MM.1S (cell line): ENCODE data around the gene ZNF701.

Source experiments
- EZH2 ChIP-seq: fragments of 300-600 bp; sonication (generic); optimal IDR thresholded peaks from 2 replicates; pipeline ENCODE3; 2017; ENCODE audit warnings: low read depth, mild to moderate bottlenecking, antibody characterized with exemption, low read length, mixed read lengths
- EZH2phosphoT487 ChIP-seq: fragments of 300-600 bp; sonication (generic); IDR thresholded peaks from 2 replicates; pipeline ENCODE4 v1.6.1; 2018; ENCODE audit warnings: antibody characterized with exemption, low read length
- TF ChIP-seq, protein P1 (sequence below): fragments of 300-600 bp; sonication (generic); IDR thresholded peaks from 2 replicates; pipeline ENCODE4 v1.5.1; 2016; ENCODE audit warnings: antibody characterized with exemption, low read length, mixed read lengths

DNA sequence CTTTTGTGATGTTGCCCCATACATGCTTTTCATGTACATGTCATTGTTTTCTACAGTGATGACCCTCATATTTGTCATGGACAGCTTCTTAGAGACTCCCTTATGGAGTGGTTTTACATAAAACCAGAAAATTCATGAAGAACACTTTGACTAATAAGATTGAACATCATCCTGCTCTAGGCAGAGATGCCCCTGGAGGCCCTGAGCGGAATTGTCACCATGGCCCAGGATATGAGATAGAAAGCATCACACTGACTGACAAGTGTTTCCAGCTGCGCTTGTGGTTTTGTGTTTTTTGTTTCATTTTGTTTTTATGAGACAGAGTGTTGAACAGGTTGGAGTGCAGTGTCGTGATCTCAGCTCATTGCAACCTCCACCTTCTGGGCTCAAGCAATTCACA is 22.2 kb downstream of the ZNF701 start:
- no peak for TF ChIP-seq EZH2phosphoT487
- TF ChIP-seq, protein P1, sequence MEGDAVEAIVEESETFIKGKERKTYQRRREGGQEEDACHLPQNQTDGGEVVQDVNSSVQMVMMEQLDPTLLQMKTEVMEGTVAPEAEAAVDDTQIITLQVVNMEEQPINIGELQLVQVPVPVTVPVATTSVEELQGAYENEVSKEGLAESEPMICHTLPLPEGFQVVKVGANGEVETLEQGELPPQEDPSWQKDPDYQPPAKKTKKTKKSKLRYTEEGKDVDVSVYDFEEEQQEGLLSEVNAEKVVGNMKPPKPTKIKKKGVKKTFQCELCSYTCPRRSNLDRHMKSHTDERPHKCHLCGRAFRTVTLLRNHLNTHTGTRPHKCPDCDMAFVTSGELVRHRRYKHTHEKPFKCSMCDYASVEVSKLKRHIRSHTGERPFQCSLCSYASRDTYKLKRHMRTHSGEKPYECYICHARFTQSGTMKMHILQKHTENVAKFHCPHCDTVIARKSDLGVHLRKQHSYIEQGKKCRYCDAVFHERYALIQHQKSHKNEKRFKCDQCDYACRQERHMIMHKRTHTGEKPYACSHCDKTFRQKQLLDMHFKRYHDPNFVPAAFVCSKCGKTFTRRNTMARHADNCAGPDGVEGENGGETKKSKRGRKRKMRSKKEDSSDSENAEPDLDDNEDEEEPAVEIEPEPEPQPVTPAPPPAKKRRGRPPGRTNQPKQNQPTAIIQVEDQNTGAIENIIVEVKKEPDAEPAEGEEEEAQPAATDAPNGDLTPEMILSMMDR, result no peak
- no peak for TF ChIP-seq EZH2
